HEK293 (cell line): ENCODE data around the gene TMOD2.

Source experiments
- ATF2 ChIP-seq: fragments of 450-650 bp; formaldehyde crosslinking; IDR thresholded peaks from 2 replicates; pipeline ENCODE4 v1.5.1; 2016; ENCODE audit warnings: missing biosample characterization, missing genetic modification characterization, low read depth
- CTCF ChIP-seq: fragments of 450-650 bp; formaldehyde crosslinking; IDR thresholded peaks from 2 replicates; pipeline ENCODE4 v1.5.1; 2016; ENCODE audit warnings: missing biosample characterization, missing genetic modification characterization
- HOXA7 ChIP-seq: sonication (generic); formaldehyde crosslinking; IDR thresholded peaks from 2 replicates; pipeline ENCODE4 v1.8.1; 2022; ENCODE audit warnings: missing genetic modification reagents, borderline replicate concordance
- KLF1 ChIP-seq: fragments of 450-650 bp; formaldehyde crosslinking; IDR thresholded peaks from 2 replicates; pipeline ENCODE4 v1.5.1; 2016; ENCODE audit warnings: missing biosample characterization, missing genetic modification characterization
- KLF17 ChIP-seq: fragments of 450-650 bp; formaldehyde crosslinking; IDR thresholded peaks from 2 replicates; pipeline ENCODE4 v1.5.1; 2016; ENCODE audit warnings: missing biosample characterization, missing genetic modification characterization
- KLF9 ChIP-seq: fragments of 450-650 bp; formaldehyde crosslinking; IDR thresholded peaks from 2 replicates; pipeline ENCODE4 v1.5.1; 2016; ENCODE audit warnings: missing biosample characterization, missing genetic modification characterization, low read depth
- PRDM10 ChIP-seq: fragments of 450-650 bp; formaldehyde crosslinking; IDR thresholded peaks from 2 replicates; pipeline ENCODE4 v1.5.1; 2016; ENCODE audit warnings: missing biosample characterization, missing genetic modification characterization
- TRIM28 ChIP-seq: IDR thresholded peaks from 2 replicates; pipeline ENCODE4 v1.6.1; 2011; ENCODE audit warnings: low read length, control low read depth, borderline replicate concordance
- ZBTB17 ChIP-seq: fragments of 450-650 bp; formaldehyde crosslinking; IDR thresholded peaks from 2 replicates; pipeline ENCODE4 v1.5.1; 2016; ENCODE audit warnings: missing biosample characterization, missing genetic modification characterization
- ZIC2 ChIP-seq: fragments of 450-650 bp; formaldehyde crosslinking; IDR thresholded peaks from 2 replicates; pipeline ENCODE4 v1.5.1; 2016; ENCODE audit warnings: missing biosample characterization, missing genetic modification characterization
- ZNF37A ChIP-seq: fragments of 450-650 bp; IDR thresholded peaks from 2 replicates; pipeline ENCODE4 v1.5.1; 2018; ENCODE audit warnings: missing biosample characterization, missing genetic modification characterization
- ZNF416 ChIP-seq: fragments of 450-650 bp; formaldehyde crosslinking; IDR thresholded peaks from 2 replicates; pipeline ENCODE4 v1.5.1; 2016; ENCODE audit warnings: missing biosample characterization, missing genetic modification characterization
- ZNF529 ChIP-seq: fragments of 450-650 bp; formaldehyde crosslinking; IDR thresholded peaks from 2 replicates; pipeline ENCODE4 v1.5.1; 2017; ENCODE audit warnings: missing genetic modification characterization, missing biosample characterization; ENCODE audit not compliant: insufficient replicate concordance

GRCh38 chr15:51853998-51854397, 102.6 kb downstream of the TMOD2 start:
- no peak for TF ChIP-seq PRDM10
- TF ChIP-seq KLF1 (tag by site-specific recombination), result no peak
- TF ChIP-seq ZBTB17, result no peak
- TF ChIP-seq ZNF529 (tag by site-specific recombination), result no peak
- TF ChIP-seq TRIM28, result no peak
- TF ChIP-seq ZNF416 (tag by site-specific recombination), result no peak
- TF ChIP-seq CTCF (tag by site-specific recombination), result no peak
- TF ChIP-seq KLF17 (tag by site-specific recombination), result no peak
- TF ChIP-seq HOXA7, result no peak
- TF ChIP-seq ZIC2, result no peak
- TF ChIP-seq ATF2, result no peak
- no peak for TF ChIP-seq KLF9 (tag by site-specific recombination)
- TF ChIP-seq ZNF37A (tag by site-specific recombination), result no peak
